Measurements from ENCODE around the gene MFSD6L. TPM values are rescaled to one million over a fixed set of nuclear protein-coding genes. Genes with fewer than 3 reads are reported as not detected.

The MFSD6L gene
- total RNA-seq, 1 donor from 2014 or later: 11.2 TPM

- H3K27ac Mint-ChIP-seq: no peak overlapping the region
- DNase-seq (ENCODE audit: low spot score, unreplicated experiment): no peak
- TF ChIP-seq CTCF (IDR thresholded peaks at IDR 0.05; ENCODE audit: unreplicated experiment): no peak
- peaks cover 15% of the 10 kb centered on the region for H3K9me3 Mint-ChIP-seq (ENCODE audit: low read depth)
- no peak overlapping the region for H3K4me3 Mint-ChIP-seq (ENCODE audit: low read depth)
- H3K4me1 Mint-ChIP-seq (ENCODE audit: low read depth): no peaks in the 10 kb centered on the region
- peaks cover 3% of the 10 kb centered on the region for H3K27me3 Mint-ChIP-seq
- no peaks in the 10 kb centered on the region for H3K36me3 Mint-ChIP-seq (ENCODE audit: insufficient read depth)
Measured at GRCh38 chr17:8822401-8823035, 23.4 kb upstream of the MFSD6L start.

GRCh38 chr17:8821446-8822105 lies 22.4 kb upstream of the MFSD6L start:
- Mint-ChIP-seq H3K36me3 (ENCODE audit: insufficient read depth) (no peaks in the 10 kb centered on the region), H3K4me1 (ENCODE audit: low read depth) (no peaks in the 10 kb centered on the region), H3K27me3 (no peaks in the 10 kb centered on the region), H3K4me3 (ENCODE audit: low read depth) (no peak overlapping the region), H3K27ac (no peak overlapping the region), H3K9me3 (ENCODE audit: low read depth) (peaks cover 15% of the 10 kb centered on the region)
- DNase-seq (ENCODE audit: low spot score, unreplicated experiment): no peak
- no peak for TF ChIP-seq CTCF (IDR thresholded peaks at IDR 0.05; ENCODE audit: unreplicated experiment)

GRCh38 chr17:8820311-8821010 lies 21.3 kb upstream of the MFSD6L start:
- no peak for TF ChIP-seq CTCF (IDR thresholded peaks at IDR 0.05; ENCODE audit: unreplicated experiment)
- Mint-ChIP-seq H3K4me3 (ENCODE audit: low read depth) (no peak overlapping the region), H3K9me3 (ENCODE audit: low read depth) (peaks cover 15% of the 10 kb centered on the region), H3K36me3 (ENCODE audit: insufficient read depth) (no peaks in the 10 kb centered on the region), H3K4me1 (ENCODE audit: low read depth) (no peaks in the 10 kb centered on the region), H3K27ac (no peak overlapping the region), H3K27me3 (no peaks in the 10 kb centered on the region)
- no peak for DNase-seq (ENCODE audit: low spot score, unreplicated experiment)

GRCh38 chr17:8818654-8819330 lies 19.6 kb upstream of the MFSD6L start:
- Mint-ChIP-seq H3K4me1 (ENCODE audit: low read depth) (no peaks in the 10 kb centered on the region), H3K9me3 (ENCODE audit: low read depth) (peaks cover 15% of the 10 kb centered on the region), H3K36me3 (ENCODE audit: insufficient read depth) (no peaks in the 10 kb centered on the region), H3K27me3 (no peaks in the 10 kb centered on the region), H3K4me3 (ENCODE audit: low read depth) (no peak overlapping the region), H3K27ac (no peak overlapping the region)
- DNase-seq (ENCODE audit: low spot score, unreplicated experiment): no peak
- no peak for TF ChIP-seq CTCF (IDR thresholded peaks at IDR 0.05; ENCODE audit: unreplicated experiment)

- DNase-seq (ENCODE audit: low spot score, unreplicated experiment): no peak
- H3K36me3 Mint-ChIP-seq (ENCODE audit: insufficient read depth): peaks cover 2% of the 10 kb centered on the region
Measured at GRCh38 chr17:8818047-8818446, 18.9 kb upstream of the MFSD6L start.

More at GRCh38 chr17:8818047-8818446, 18.9 kb upstream of the MFSD6L start:
- H3K27ac Mint-ChIP-seq: no peak overlapping the region
- no peak overlapping the region for H3K4me3 Mint-ChIP-seq (ENCODE audit: low read depth)
- H3K4me1 Mint-ChIP-seq (ENCODE audit: low read depth): no peaks in the 10 kb centered on the region
- H3K9me3 Mint-ChIP-seq (ENCODE audit: low read depth): peaks cover 15% of the 10 kb centered on the region
- H3K27me3 Mint-ChIP-seq: no peaks in the 10 kb centered on the region
- TF ChIP-seq CTCF (IDR thresholded peaks at IDR 0.05; ENCODE audit: unreplicated experiment): no peak
